Astrocyte of the cerebellum (primary cell): ENCODE measurements around the gene ANKRD13D.
A peak's percentile ranks its signal among the peaks of the same experiment; 100 is the strongest.
"Not testable (repeated sequence)": the region's sequence is repeated elsewhere in the genome, so short reads cannot be mapped to it uniquely, and the experiment has no call there.

Experiments
- DNase-seq: peaks from one replicate; pipeline ENCODE4 v3.0.0-alpha.2; 2011; ENCODE audit warnings: low read depth
- H3K4me3 ChIP-seq: 2 replicates; pipeline ENCODE4 v1.5.1; 2011; ENCODE audit warnings: mild to moderate bottlenecking, low read depth, low read length, moderate library complexity
- CTCF ChIP-seq: IDR thresholded peaks from 2 replicates; pipeline ENCODE4 v1.5.1; 2012; ENCODE audit warnings: low read length, low read depth, moderate library complexity, mild to moderate bottlenecking; ENCODE audit errors: missing control alignments
- in situ Hi-C: cut with HindIII; loops from 2 replicates; pipeline ENCODE4 v1.10.0; 2017; ENCODE audit warnings: low sequenced_read_pairs

ANKRD13D gene

GRCh38 chr11:67314218-67314617 is 25.1 kb downstream of the ANKRD13D start:
- H3K4me3 ChIP-seq: no peak overlapping the region
- DNase-seq: no peak
- in situ Hi-C loops: loop anchor here (10.0 kb wide), 1 partner anchor 59 kb away; no protein-coding TSS in a partner anchor
- no peak for TF ChIP-seq CTCF

GRCh38 chr11:67315325-67315909 is 26.3 kb downstream of the ANKRD13D start:
- no peak for DNase-seq
- in situ Hi-C loops: loop anchor here (10.0 kb wide), 1 partner anchor 61 kb away; no protein-coding TSS in a partner anchor
- H3K4me3 ChIP-seq: no peak overlapping the region
- TF ChIP-seq CTCF: no peak

GRCh38 chr11:67316882-67317204 is 27.7 kb downstream of the ANKRD13D start:
- TF ChIP-seq CTCF: no peak
- in situ Hi-C loops: loop anchor here (10.0 kb wide), 1 partner anchor 62 kb away; no protein-coding TSS in a partner anchor
- DNase-seq: no peak
- peak overlapping the region; percentile 75 for H3K4me3 ChIP-seq

DNA sequence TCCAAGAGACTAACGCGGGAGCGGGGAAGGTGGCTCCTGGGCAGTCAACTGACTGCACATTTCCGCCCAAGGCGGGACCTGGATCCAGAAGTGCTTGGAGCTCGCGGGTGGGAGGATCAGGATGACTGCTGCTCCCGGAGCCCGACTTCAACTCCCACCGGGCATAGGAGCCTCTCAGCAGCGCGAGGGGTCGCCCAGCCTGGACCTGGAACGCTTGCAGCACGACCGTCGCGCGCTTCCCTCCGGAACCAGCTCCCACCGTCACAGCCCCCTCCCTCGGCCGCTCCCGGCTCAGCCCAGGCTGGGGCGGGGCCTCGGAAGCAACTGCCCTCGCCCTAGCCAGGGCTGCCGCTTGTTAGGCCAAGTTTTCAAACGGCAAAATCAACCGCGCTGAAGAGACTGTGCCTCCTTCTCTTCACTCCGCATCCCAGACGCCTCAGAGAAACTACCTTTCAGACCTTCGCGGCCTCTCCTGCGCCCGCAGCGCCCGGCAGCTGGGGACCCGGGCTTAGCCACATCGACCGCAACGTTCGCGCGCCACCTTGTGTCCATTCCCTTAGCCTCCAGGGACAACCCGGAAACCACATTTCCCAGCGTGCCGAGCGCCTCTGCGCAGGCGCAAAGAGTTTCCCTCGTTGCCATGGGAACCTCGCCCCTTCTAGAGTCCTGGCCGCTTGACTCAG is 28.2 kb downstream of the ANKRD13D start:
- peak; percentile 85 for TF ChIP-seq CTCF

DNA sequence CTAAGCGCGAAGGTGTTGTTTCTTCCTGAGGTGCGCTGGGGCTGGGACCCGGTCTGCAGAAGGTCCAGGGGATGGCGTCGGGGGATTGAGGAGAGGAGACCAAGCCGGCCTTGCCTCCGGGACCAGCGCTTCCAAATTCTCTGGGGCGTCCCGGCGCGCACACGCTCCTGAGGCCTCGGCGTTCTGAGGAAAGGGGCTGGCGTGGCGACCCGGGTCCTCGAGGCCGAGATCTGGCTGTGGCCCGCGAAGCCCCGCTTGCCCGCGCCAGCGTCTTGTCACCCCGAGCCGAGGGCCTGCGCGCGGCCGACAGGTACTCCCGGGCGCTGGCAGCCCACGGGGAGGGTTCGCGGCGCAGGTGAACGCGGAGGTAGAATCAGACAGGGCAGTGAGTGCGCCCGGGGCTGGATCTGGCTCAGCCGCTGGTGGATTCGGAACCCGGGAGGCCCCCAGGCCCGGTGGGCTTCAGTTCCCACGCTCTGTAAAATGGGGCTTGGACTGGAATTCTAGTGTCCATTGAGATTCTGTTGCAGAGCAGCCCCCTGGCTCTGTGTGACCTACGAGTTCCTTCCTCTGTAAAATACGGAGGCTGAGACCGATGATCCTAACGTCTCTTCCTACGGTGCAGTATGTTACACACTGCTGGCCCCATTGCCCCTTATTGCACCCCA is 28.9 kb downstream of the ANKRD13D start:
- H3K4me3 ChIP-seq: peak overlapping the region; percentile 75
- no peak for DNase-seq
- TF ChIP-seq CTCF: no peak
- in situ Hi-C loops: loop anchor here (10.0 kb wide), 1 partner anchor 63 kb away; no protein-coding TSS in a partner anchor

More for the DNA sequence above, 28.2 kb downstream of the ANKRD13D start:
- in situ Hi-C loops: loop anchor here (10.0 kb wide), 1 partner anchor 63 kb away; no protein-coding TSS in a partner anchor
- H3K4me3 ChIP-seq: peak overlapping the region; percentile 75
- peak; percentile 88 for DNase-seq

- DNase-seq, H3K4me3 ChIP-seq: not testable (repeated sequence)
- in situ Hi-C loops: loop anchor here (10.0 kb wide), 1 partner anchor 64 kb away; no protein-coding TSS in a partner anchor
Observed at GRCh38 chr11:67318876-67319275, 29.8 kb downstream of the ANKRD13D start.

- no peak for TF ChIP-seq CTCF
- DNase-seq: no peak
- in situ Hi-C loops: no loop called here
- no peak overlapping the region for H3K4me3 ChIP-seq
Observed at GRCh38 chr11:67320011-67320410, 30.9 kb downstream of the ANKRD13D start.
